A673 (cell line): Measurements from ENCODE around the gene STON1.

ENCODE experiments used
- EZH2 ChIP-seq: fragments of 200-600 bp; sonication (generic); IDR thresholded peaks from 2 replicates; pipeline ENCODE4 v1.6.1; 2017; ENCODE audit warnings: borderline replicate concordance, low read depth, mild to moderate bottlenecking, mixed read lengths, antibody characterized with exemption, low read length; ENCODE audit not compliant: poor library complexity, severe bottlenecking
- TF ChIP-seq, protein P1 (sequence below): fragments of 300-800, 200-600 bp; sonication (generic); conservative IDR thresholded peaks from 2 replicates; pipeline ENCODE4 v1.5.1; 2017; ENCODE audit warnings: low read depth, mild to moderate bottlenecking, antibody characterized with exemption, low read length, moderate library complexity, mixed read lengths

DNA sequence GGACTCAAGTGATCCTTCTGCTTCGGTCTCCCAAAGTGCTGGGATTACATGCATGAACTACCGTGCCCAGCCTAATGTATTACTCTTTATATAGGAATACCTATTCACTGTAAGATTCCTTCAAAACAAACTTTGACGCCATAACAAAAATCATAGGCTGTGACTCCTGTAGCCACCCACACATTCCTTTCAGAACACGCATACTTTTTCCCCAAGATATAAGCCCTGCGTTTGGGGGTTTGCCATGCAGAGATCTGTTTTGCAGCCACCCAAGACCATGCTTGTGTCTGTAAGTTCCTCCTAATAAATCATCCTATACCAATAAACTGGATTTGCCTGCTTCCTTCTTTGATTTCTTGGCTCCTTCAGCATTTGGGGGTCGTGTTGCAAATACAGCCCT, 46.0 kb upstream of the STON1 start:
- TF ChIP-seq EZH2 = no peak
- TF ChIP-seq, protein P1, sequence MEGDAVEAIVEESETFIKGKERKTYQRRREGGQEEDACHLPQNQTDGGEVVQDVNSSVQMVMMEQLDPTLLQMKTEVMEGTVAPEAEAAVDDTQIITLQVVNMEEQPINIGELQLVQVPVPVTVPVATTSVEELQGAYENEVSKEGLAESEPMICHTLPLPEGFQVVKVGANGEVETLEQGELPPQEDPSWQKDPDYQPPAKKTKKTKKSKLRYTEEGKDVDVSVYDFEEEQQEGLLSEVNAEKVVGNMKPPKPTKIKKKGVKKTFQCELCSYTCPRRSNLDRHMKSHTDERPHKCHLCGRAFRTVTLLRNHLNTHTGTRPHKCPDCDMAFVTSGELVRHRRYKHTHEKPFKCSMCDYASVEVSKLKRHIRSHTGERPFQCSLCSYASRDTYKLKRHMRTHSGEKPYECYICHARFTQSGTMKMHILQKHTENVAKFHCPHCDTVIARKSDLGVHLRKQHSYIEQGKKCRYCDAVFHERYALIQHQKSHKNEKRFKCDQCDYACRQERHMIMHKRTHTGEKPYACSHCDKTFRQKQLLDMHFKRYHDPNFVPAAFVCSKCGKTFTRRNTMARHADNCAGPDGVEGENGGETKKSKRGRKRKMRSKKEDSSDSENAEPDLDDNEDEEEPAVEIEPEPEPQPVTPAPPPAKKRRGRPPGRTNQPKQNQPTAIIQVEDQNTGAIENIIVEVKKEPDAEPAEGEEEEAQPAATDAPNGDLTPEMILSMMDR = no peak
